ENCODE data around the gene POM121C.
"Not testable (repeated sequence)": the region's sequence is repeated elsewhere in the genome, so short reads cannot be mapped to it uniquely, and the experiment has no call there.

DNA sequence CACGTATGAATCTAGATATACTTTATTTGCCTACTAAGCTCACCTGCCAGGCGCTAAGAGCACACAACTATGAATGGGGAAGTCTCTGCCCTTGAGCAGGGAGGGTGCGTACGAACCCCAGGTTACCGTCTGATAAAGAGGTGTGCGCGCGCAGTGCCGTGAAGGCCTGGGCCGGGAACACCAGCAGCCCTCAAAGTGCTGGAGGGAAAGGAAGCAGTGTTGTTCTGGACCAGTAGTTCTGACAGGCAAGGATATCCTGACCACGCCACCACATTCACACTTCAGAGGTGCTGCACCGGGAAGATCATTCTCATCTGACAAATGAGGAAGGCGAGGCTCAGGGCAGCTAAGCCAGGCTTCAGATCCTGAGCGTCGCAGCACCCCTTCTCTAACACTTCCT lies 62.6 kb downstream of the POM121C start:
- not testable (repeated sequence) for TF ChIP-seq POLR2A, CTCF, POLR2AphosphoS5 (IDR thresholded peaks at IDR 0.05)

All from upper lobe of left lung (tissue), 4 donors.